LHCN-M2 (cell line): ENCODE results near the gene SPOCD1. TPM values are rescaled to one million over a fixed set of nuclear protein-coding genes. Genes with fewer than 3 reads are reported as not detected.
"Not testable (repeated sequence)": the region's sequence is repeated elsewhere in the genome, so short reads cannot be mapped to it uniquely, and the experiment has no call there.

Experiments used
- DNase-seq: peaks from one replicate; pipeline ENCODE4 v3.0.0-alpha.2; 2012; ENCODE audit warnings: low read depth
- total RNA-seq: library from RNA; depleted of rRNA; stranded (reverse); fragments of >200 nt; gene quantifications from 2 replicates; pipeline ENCODE4 v1.2.3, GENCODE V29; 2014

The SPOCD1 gene
- total RNA-seq, 1 experiment from 2014 or later, result 52.0 TPM

- no peak for DNase-seq
Measured at GRCh38 chr1:31830065-31830464, 14.2 kb upstream of the SPOCD1 start.

- DNase-seq, result no peak
Measured at GRCh38 chr1:31828926-31829690, 13.3 kb upstream of the SPOCD1 start.

GRCh38 chr1:31828341-31828740, 12.5 kb upstream of the SPOCD1 start:
- DNase-seq, result no peak

GRCh38 chr1:31823780-31824179, 8.0 kb upstream of the SPOCD1 start:
- no peak for DNase-seq

- DNase-seq, result no peak
Measured at GRCh38 chr1:31822766-31823165, 6.9 kb upstream of the SPOCD1 start.

- DNase-seq, result not testable (repeated sequence)
Measured at GRCh38 chr1:31820196-31820595, 4.4 kb upstream of the SPOCD1 start.

GRCh38 chr1:31818206-31818605, 2.4 kb upstream of the SPOCD1 start:
- no peak for DNase-seq

- DNase-seq, result not testable (repeated sequence)
Measured at GRCh38 chr1:31816947-31817346, 1.1 kb upstream of the SPOCD1 start.

GRCh38 chr1:31816501-31816900, 679 bp upstream of the SPOCD1 start:
- not testable (repeated sequence) for DNase-seq

GRCh38 chr1:31815307-31815645, 546 bp downstream of the SPOCD1 start:
- no peak for DNase-seq

- DNase-seq, result no peak
Measured at GRCh38 chr1:31814631-31815306, 1.1 kb downstream of the SPOCD1 start.

- DNase-seq, result no peak
Measured at GRCh38 chr1:31814041-31814511, 1.7 kb downstream of the SPOCD1 start.

- no peak for DNase-seq
Measured at GRCh38 chr1:31812158-31812829, 3.5 kb downstream of the SPOCD1 start.

GRCh38 chr1:31811605-31812004, 4.2 kb downstream of the SPOCD1 start:
- DNase-seq, result peak; percentile 68

- no peak for DNase-seq
Measured at GRCh38 chr1:31809698-31810097, 6.1 kb downstream of the SPOCD1 start.

- no peak for DNase-seq
Measured at GRCh38 chr1:31807273-31808048, 8.4 kb downstream of the SPOCD1 start.

GRCh38 chr1:31805318-31805717, 10.5 kb downstream of the SPOCD1 start:
- no peak for DNase-seq

- DNase-seq, result no peak
Measured at GRCh38 chr1:31804098-31804497, 11.7 kb downstream of the SPOCD1 start.

- DNase-seq, result no peak
Measured at GRCh38 chr1:31803610-31804009, 12.2 kb downstream of the SPOCD1 start.

- DNase-seq, result peak; percentile 37
Measured at GRCh38 chr1:31802190-31803150, 13.4 kb downstream of the SPOCD1 start.

GRCh38 chr1:31801458-31801857, 14.4 kb downstream of the SPOCD1 start:
- DNase-seq, result no peak
